ENCODE measurements around the gene MVB12A.

DNA sequence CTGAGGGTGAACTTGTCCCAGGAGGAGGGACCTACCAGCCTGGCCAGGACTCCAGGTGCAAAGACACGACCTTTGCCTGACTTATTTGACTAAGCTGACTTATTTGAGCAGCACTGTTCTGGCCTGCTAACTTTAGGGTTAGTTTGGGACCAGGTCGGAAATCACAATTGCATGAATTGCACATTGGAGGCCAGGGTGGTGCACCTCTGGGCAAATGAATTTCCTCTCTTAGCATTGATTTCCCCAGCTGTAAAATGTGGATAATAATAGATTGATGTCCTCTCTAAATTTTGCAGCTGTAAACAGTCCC, 13.0 kb upstream of the MVB12A start:
- TF ChIP-seq, protein P1, sequence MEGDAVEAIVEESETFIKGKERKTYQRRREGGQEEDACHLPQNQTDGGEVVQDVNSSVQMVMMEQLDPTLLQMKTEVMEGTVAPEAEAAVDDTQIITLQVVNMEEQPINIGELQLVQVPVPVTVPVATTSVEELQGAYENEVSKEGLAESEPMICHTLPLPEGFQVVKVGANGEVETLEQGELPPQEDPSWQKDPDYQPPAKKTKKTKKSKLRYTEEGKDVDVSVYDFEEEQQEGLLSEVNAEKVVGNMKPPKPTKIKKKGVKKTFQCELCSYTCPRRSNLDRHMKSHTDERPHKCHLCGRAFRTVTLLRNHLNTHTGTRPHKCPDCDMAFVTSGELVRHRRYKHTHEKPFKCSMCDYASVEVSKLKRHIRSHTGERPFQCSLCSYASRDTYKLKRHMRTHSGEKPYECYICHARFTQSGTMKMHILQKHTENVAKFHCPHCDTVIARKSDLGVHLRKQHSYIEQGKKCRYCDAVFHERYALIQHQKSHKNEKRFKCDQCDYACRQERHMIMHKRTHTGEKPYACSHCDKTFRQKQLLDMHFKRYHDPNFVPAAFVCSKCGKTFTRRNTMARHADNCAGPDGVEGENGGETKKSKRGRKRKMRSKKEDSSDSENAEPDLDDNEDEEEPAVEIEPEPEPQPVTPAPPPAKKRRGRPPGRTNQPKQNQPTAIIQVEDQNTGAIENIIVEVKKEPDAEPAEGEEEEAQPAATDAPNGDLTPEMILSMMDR (conservative IDR thresholded peaks at IDR 0.05; ENCODE audit: low read length), result no peak
- TF ChIP-seq EZH2phosphoT487 (IDR thresholded peaks at IDR 0.05; ENCODE audit: borderline replicate concordance, low read depth, low read length), result no peak
